OCI-M2 (cell line): ENCODE results near the gene RING1.
"Not testable (repeated sequence)": the region's sequence is repeated elsewhere in the genome, so short reads cannot be mapped to it uniquely, and the experiment has no call there.

ENCODE experiments used
- DNase-seq: peaks from one replicate; lab custom pipeline; 2025; ENCODE audit not compliant: unreplicated experiment; lab: John Stamatoyannopoulos, UW

RING1 gene

GRCh38 chr6:33205191-33206026 is 2.9 kb upstream of the RING1 start:
- no peak for DNase-seq

- DNase-seq = no peak
Observed at GRCh38 chr6:33206027-33206863, 2.1 kb upstream of the RING1 start.

- no peak for DNase-seq
Observed at GRCh38 chr6:33206864-33207551, 1.3 kb upstream of the RING1 start.

GRCh38 chr6:33207552-33208090 is 679 bp upstream of the RING1 start:
- DNase-seq = no peak

- DNase-seq = no peak
Observed at GRCh38 chr6:33209856-33210255, 1.6 kb downstream of the RING1 start.

- DNase-seq = no peak
Observed at GRCh38 chr6:33211136-33211535, 2.8 kb downstream of the RING1 start.

GRCh38 chr6:33211666-33212422 is 3.5 kb downstream of the RING1 start:
- no peak for DNase-seq

GRCh38 chr6:33212857-33213165 is 4.5 kb downstream of the RING1 start:
- DNase-seq = no peak

GRCh38 chr6:33213166-33213988 is 5.1 kb downstream of the RING1 start:
- DNase-seq = no peak

- DNase-seq = no peak
Observed at GRCh38 chr6:33213989-33214335, 5.7 kb downstream of the RING1 start.

GRCh38 chr6:33215271-33216116 is 7.2 kb downstream of the RING1 start:
- no peak for DNase-seq

GRCh38 chr6:33216117-33216649 is 7.9 kb downstream of the RING1 start:
- DNase-seq = no peak

- no peak for DNase-seq
Observed at GRCh38 chr6:33217246-33217645, 8.9 kb downstream of the RING1 start.

- DNase-seq = no peak
Observed at GRCh38 chr6:33217681-33218080, 9.4 kb downstream of the RING1 start.

- DNase-seq = not testable (repeated sequence)
Observed at GRCh38 chr6:33226503-33227120, 18.3 kb downstream of the RING1 start.

GRCh38 chr6:33235221-33235634 is 26.9 kb downstream of the RING1 start:
- no peak for DNase-seq

GRCh38 chr6:33236328-33236727 is 28.0 kb downstream of the RING1 start:
- no peak for DNase-seq

GRCh38 chr6:33236852-33237251 is 28.6 kb downstream of the RING1 start:
- no peak for DNase-seq
